Neuronal stem cell (in vitro differentiated cells): ENCODE data around the gene ELF5.

Experiments
- DNase-seq: peaks from one replicate; pipeline ENCODE4 v3.0.0-alpha.2; 2013; ENCODE audit warnings: low spot score
- H2AFZ ChIP-seq: one replicate; pipeline ENCODE4 v1.6.1; 2013; ENCODE audit warnings: mild to moderate bottlenecking, low read length, inconsistent platforms
- H2AK5ac ChIP-seq: 2 replicates; pipeline ENCODE4 v1.6.1; 2013; ENCODE audit warnings: low read depth, mild to moderate bottlenecking, inconsistent platforms, low read length, moderate library complexity, mixed read lengths
- H2BK120ac ChIP-seq: 2 replicates; pipeline ENCODE4 v1.6.1; 2013; ENCODE audit warnings: low read depth, mild to moderate bottlenecking, inconsistent platforms, low read length, moderate library complexity, mixed read lengths
- H2BK12ac ChIP-seq: one replicate; pipeline ENCODE4 v1.6.1; 2013; ENCODE audit warnings: low read length, inconsistent platforms
- H2BK15ac ChIP-seq: 2 replicates; pipeline ENCODE4 v1.6.1; 2013; ENCODE audit warnings: mild to moderate bottlenecking, low read length, inconsistent platforms, mixed read lengths
- H2BK5ac ChIP-seq: one replicate; pipeline ENCODE4 v1.6.1; 2013; ENCODE audit warnings: inconsistent platforms, mild to moderate bottlenecking, low read length, moderate library complexity
- H3K14ac ChIP-seq: one replicate; pipeline ENCODE4 v1.6.1; 2013; ENCODE audit warnings: low read length, inconsistent platforms
- H3K18ac ChIP-seq: 2 replicates; pipeline ENCODE4 v1.6.1; 2013; ENCODE audit warnings: low read length, inconsistent platforms
- H3K23ac ChIP-seq: 2 replicates; pipeline ENCODE4 v1.6.1; 2013; ENCODE audit warnings: low read depth, mild to moderate bottlenecking, mixed read lengths, low read length, inconsistent platforms; ENCODE audit not compliant: poor library complexity
- H3K27ac ChIP-seq: replicated peaks from 3 replicates; pipeline ENCODE4 v1.5.1; 2013; ENCODE audit warnings: low read length, inconsistent platforms
- H3K27me3 ChIP-seq, 3 experiments: 2 replicates each; pipeline ENCODE4 v1.6.1; 2013; ENCODE audit warnings: low read length in 3 of 3, mild to moderate bottlenecking in 2 of 3, inconsistent platforms in 1 of 3, low read depth in 1 of 3, mixed read lengths in 1 of 3, moderate library complexity in 1 of 3; ENCODE audit not compliant: control insufficient read depth in 3 of 3, insufficient read depth in 3 of 3
- H3K36me3 ChIP-seq, 2 donors: replicated peaks in 1 of 2; 2 replicates each; pipeline ENCODE4 v1.6.1; 2013; ENCODE audit warnings: low read length in 2 of 2; ENCODE audit not compliant: control insufficient read depth in 2 of 2, insufficient read depth in 2 of 2
- H3K4ac ChIP-seq: 2 replicates; pipeline ENCODE4 v1.6.1; 2013; ENCODE audit warnings: inconsistent platforms, mild to moderate bottlenecking, low read length, moderate library complexity
- H3K4me1 ChIP-seq, 2 donors: 1 replicate in 1 of 2; 2 replicates in 1 of 2; pipeline ENCODE4 v1.6.1; 2013; ENCODE audit warnings: low read length in 2 of 2, low read depth in 1 of 2; ENCODE audit not compliant: control insufficient read depth in 2 of 2, insufficient read depth in 1 of 2
- H3K4me2 ChIP-seq: one replicate; pipeline ENCODE4 v1.6.1; 2013; ENCODE audit warnings: mild to moderate bottlenecking, low read length, inconsistent platforms; ENCODE audit not compliant: insufficient read depth, poor library complexity, severe bottlenecking
- H3K4me3 ChIP-seq, 2 donors: 2 replicates each; pipeline ENCODE4 v1.5.1; 2013; ENCODE audit warnings: low read length in 2 of 2, mild to moderate bottlenecking in 2 of 2, inconsistent platforms in 1 of 2, moderate library complexity in 1 of 2
- H3K79me1 ChIP-seq: one replicate; pipeline ENCODE4 v1.6.1; 2013; ENCODE audit warnings: low read depth, mild to moderate bottlenecking, inconsistent platforms, low read length, moderate library complexity
- H3K9ac ChIP-seq: one replicate; pipeline ENCODE4 v1.6.1; 2013; ENCODE audit warnings: mild to moderate bottlenecking, low read depth, low read length, inconsistent platforms; ENCODE audit not compliant: poor library complexity
- H3K9me3 ChIP-seq, 2 donors: replicated peaks in 1 of 2; 2 replicates each; pipeline versions ENCODE3 to v1.6.1; 2013; ENCODE audit warnings: low read length in 2 of 2, mild to moderate bottlenecking in 2 of 2, inconsistent platforms in 1 of 2, low read depth in 1 of 2, mixed read lengths in 1 of 2, moderate library complexity in 1 of 2; ENCODE audit not compliant: control insufficient read depth in 2 of 2, insufficient read depth in 1 of 2
- H4K8ac ChIP-seq: one replicate; pipeline ENCODE4 v1.6.1; 2013; ENCODE audit warnings: low read depth, mild to moderate bottlenecking, inconsistent platforms, low read length, moderate library complexity
- H4K91ac ChIP-seq: one replicate; pipeline ENCODE4 v1.6.1; 2013; ENCODE audit warnings: low read length, low read depth, mild to moderate bottlenecking, inconsistent platforms; ENCODE audit not compliant: poor library complexity
- WGBS, 2 donors: extraction: QIAGEN DNeasy Blood & Tissue Kit; methylation state at CpG; one replicate each; pipeline ENCODE4 v1.1.7; 2013; ENCODE audit warnings: missing lambda C conversion rate in 2 of 2, mixed read lengths in 1 of 2; ENCODE audit not compliant: insufficient read length in 2 of 2, insufficient replicate concordance in 1 of 2; ENCODE audit errors: extremely low coverage in 2 of 2; 5-methylcytosine and 5-hydroxymethylcytosine counted together

ELF5 gene

DNA sequence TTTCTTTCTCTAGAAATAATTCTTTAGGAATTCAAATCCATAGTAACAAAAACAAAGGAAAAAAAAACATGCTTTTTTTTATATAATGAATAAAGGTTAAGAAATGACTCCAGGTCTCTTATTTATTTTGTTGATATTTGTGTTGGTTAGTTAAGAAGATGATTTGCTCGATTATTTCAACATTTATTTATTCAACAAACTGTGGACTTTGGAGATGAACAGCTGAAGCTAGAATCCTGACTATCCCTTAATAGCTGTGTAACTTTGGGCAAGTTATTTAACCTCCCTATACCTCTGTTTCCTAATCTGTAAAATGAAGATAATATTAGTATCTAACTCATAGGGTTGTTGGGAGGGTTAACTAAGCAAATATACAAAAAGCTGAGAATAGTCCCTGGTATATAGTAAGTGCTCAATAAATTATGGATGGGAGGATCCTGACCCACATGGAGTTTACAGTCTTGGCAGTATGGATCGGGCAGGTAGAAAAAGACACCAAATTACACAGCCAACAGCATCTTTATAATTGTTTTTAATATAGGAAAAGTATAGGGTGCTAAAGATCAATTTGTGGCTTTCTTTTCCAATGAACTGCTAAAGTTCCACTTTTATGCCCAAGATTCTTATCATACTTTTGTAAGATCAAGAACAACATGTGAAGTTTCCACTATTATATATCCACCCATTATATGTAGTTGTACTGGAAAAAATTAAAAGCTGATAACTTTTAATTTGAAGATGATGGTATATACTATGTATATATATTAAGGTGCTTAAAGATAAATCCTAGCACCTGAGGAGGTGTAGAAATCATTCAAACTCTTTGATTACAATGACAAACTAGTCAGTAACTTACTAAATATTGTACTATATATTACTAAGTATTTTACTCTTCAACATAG is 76.1 kb downstream of the ELF5 start:
- H3K4me3 ChIP-seq = no peak overlapping the region

GRCh38 chr11:34433899-34434298 is 79.7 kb downstream of the ELF5 start:
- no peak overlapping the region for H2AFZ ChIP-seq
- no peak overlapping the region for H2BK120ac ChIP-seq
- no peak for DNase-seq
- no peak overlapping the region for H3K27ac ChIP-seq
- no peak overlapping the region for H2AK5ac ChIP-seq
- H3K4me1 ChIP-seq = no peaks in the 10 kb centered on the region
- no peaks in the 10 kb centered on the region for H3K79me1 ChIP-seq
- H4K91ac ChIP-seq = no peak overlapping the region
- H2BK12ac ChIP-seq = no peak overlapping the region
- H3K9me3 ChIP-seq = peaks cover 0 to 2% of the 10 kb centered on the region in 2 donors
- H3K9ac ChIP-seq = no peak overlapping the region
- no peak overlapping the region for H3K23ac ChIP-seq
- H3K4me3 ChIP-seq = no peak overlapping the region
- no peak overlapping the region for H3K18ac ChIP-seq
- H3K27me3 ChIP-seq = peaks cover 0 to 3% (median 0%) of the 10 kb centered on the region in 3 experiments
- H3K4ac ChIP-seq = no peak overlapping the region
- H3K4me2 ChIP-seq = no peak overlapping the region
- no CpG with 5 or more reads among the region's 3 CpGs for WGBS, 2 donors
- no peak overlapping the region for H2BK15ac ChIP-seq
- H2BK5ac ChIP-seq = no peak overlapping the region
- H3K14ac ChIP-seq = no peak overlapping the region
- H4K8ac ChIP-seq = no peak overlapping the region
- no peaks in the 10 kb centered on the region for H3K36me3 ChIP-seq

More for the DNA sequence above, 76.1 kb downstream of the ELF5 start:
- Histone ChIP-seq H3K36me3 (peaks cover 0 to 1% of the 10 kb centered on the region in 2 donors), H2AFZ (no peak overlapping the region), H4K91ac (no peak overlapping the region), H3K4me2 (no peak overlapping the region), H2BK5ac (no peak overlapping the region), H2AK5ac (no peak overlapping the region), H3K14ac (no peak overlapping the region), H2BK15ac (no peak overlapping the region), H3K27ac (no peak overlapping the region), H2BK120ac (no peak overlapping the region), H4K8ac (no peak overlapping the region), H3K27me3 (no peaks in the 10 kb centered on the region), H3K9me3 (peaks cover 0 to 6% of the 10 kb centered on the region in 2 donors), H3K23ac (no peak overlapping the region), H3K9ac (no peak overlapping the region), H3K4me1 (peaks cover 0 to 2% of the 10 kb centered on the region in 2 donors), H3K79me1 (no peaks in the 10 kb centered on the region), H3K18ac (no peak overlapping the region), H3K4ac (no peak overlapping the region), H2BK12ac (no peak overlapping the region)
- DNase-seq = no peak
- WGBS, 2 donors = no CpG with 5 or more reads among the region's 2 CpGs

GRCh38 chr11:34432822-34433221 is 80.8 kb downstream of the ELF5 start:
- H4K8ac ChIP-seq = no peak overlapping the region
- H2BK15ac ChIP-seq = no peak overlapping the region
- no peak overlapping the region for H3K18ac ChIP-seq
- no peak overlapping the region for H3K4ac ChIP-seq
- H3K27ac ChIP-seq = no peak overlapping the region
- H3K36me3 ChIP-seq = no peaks in the 10 kb centered on the region
- no peak overlapping the region for H3K4me2 ChIP-seq
- no peak overlapping the region for H3K14ac ChIP-seq
- H2AFZ ChIP-seq = no peak overlapping the region
- no peak overlapping the region for H2BK5ac ChIP-seq
- H3K9ac ChIP-seq = no peak overlapping the region
- H3K9me3 ChIP-seq = peaks cover 0 to 2% of the 10 kb centered on the region in 2 donors
- peaks cover 0 to 3% (median 0%) of the 10 kb centered on the region in 3 experiments for H3K27me3 ChIP-seq
- H3K79me1 ChIP-seq = no peaks in the 10 kb centered on the region
- no peak for DNase-seq
- no peak overlapping the region for H2AK5ac ChIP-seq
- H2BK12ac ChIP-seq = no peak overlapping the region
- no CpG with 5 or more reads among the region's 5 CpGs for WGBS, 2 donors
- no peaks in the 10 kb centered on the region for H3K4me1 ChIP-seq
- H2BK120ac ChIP-seq = no peak overlapping the region
- no peak overlapping the region for H3K23ac ChIP-seq
- no peak overlapping the region for H3K4me3 ChIP-seq
- H4K91ac ChIP-seq = no peak overlapping the region

- no peak for DNase-seq
- Histone ChIP-seq H2BK5ac (no peak overlapping the region), H2BK120ac (no peak overlapping the region), H4K8ac (no peak overlapping the region), H3K9me3 (peaks cover 0 to 2% of the 10 kb centered on the region in 2 donors), H3K27me3 (peaks cover 0 to 3% (median 0%) of the 10 kb centered on the region in 3 experiments), H3K18ac (no peak overlapping the region), H3K79me1 (no peaks in the 10 kb centered on the region), H3K23ac (no peak overlapping the region), H3K4me1 (no peaks in the 10 kb centered on the region), H2BK12ac (no peak overlapping the region), H3K36me3 (no peaks in the 10 kb centered on the region), H2AFZ (no peak overlapping the region), H4K91ac (no peak overlapping the region), H3K14ac (no peak overlapping the region), H3K4me2 (no peak overlapping the region), H3K27ac (no peak overlapping the region), H3K4me3 (no peak overlapping the region), H3K9ac (no peak overlapping the region), H3K4ac (no peak overlapping the region), H2AK5ac (no peak overlapping the region), H2BK15ac (no peak overlapping the region)
- WGBS, 2 donors = no CpG with 5 or more reads among the region's 4 CpGs
Measured at GRCh38 chr11:34431979-34432378, 81.6 kb downstream of the ELF5 start.
